Liver (tissue), 9 donors: ENCODE data around the gene TGDS. TPM values are rescaled to one million over a fixed set of nuclear protein-coding genes. Genes with fewer than 3 reads are reported as not detected.

Experiments
- DNase-seq: peaks from one replicate; pipeline ENCODE4 v3.0.0-alpha.2; 2017; ENCODE audit warnings: low spot score
- H3K27ac ChIP-seq, 2 donors: one replicate each; pipeline ENCODE4 v1.7.0; 2013; ENCODE audit warnings: inconsistent platforms in 2 of 2, low read length in 2 of 2, control low read depth in 1 of 2, low read depth in 1 of 2, mild to moderate bottlenecking in 1 of 2
- H3K27me3 ChIP-seq, 4 donors: one replicate each; pipeline versions ENCODE4 v1.6.1 to v1.7.0; 2013; ENCODE audit warnings: low read length in 3 of 4, inconsistent platforms in 1 of 4, mild to moderate bottlenecking in 1 of 4, moderate library complexity in 1 of 4; ENCODE audit not compliant: control insufficient read depth in 4 of 4, insufficient read depth in 4 of 4
- H3K36me3 ChIP-seq, 4 donors: one replicate each; pipeline versions ENCODE4 v1.6.1 to v1.7.0; 2013; ENCODE audit warnings: low read length in 3 of 4, mild to moderate bottlenecking in 3 of 4, low read depth in 1 of 4, moderate library complexity in 1 of 4; ENCODE audit not compliant: control insufficient read depth in 4 of 4, insufficient read depth in 3 of 4
- H3K4me1 ChIP-seq, 4 donors: one replicate each; pipeline versions ENCODE4 v1.6.1 to v1.7.0; 2013; ENCODE audit warnings: low read length in 3 of 4, mild to moderate bottlenecking in 3 of 4, moderate library complexity in 1 of 4; ENCODE audit not compliant: control insufficient read depth in 4 of 4, insufficient read depth in 4 of 4
- H3K4me3 ChIP-seq, 3 donors: one replicate each; pipeline versions ENCODE4 v1.6.1 to v1.7.0; 2013; ENCODE audit warnings: low read length in 3 of 3, control low read depth in 1 of 3, low read depth in 1 of 3, mild to moderate bottlenecking in 1 of 3
- H3K9ac ChIP-seq, 2 donors: one replicate each; pipeline ENCODE4 v1.7.0; 2013; ENCODE audit warnings: low read length in 2 of 2, mild to moderate bottlenecking in 2 of 2, moderate library complexity in 2 of 2, control low read depth in 1 of 2, low read depth in 1 of 2
- H3K9me3 ChIP-seq, 4 donors: one replicate each; pipeline versions ENCODE4 v1.6.1 to v1.7.0; 2013; ENCODE audit warnings: low read length in 3 of 4; ENCODE audit not compliant: control insufficient read depth in 4 of 4
- ATF3 ChIP-seq: IDR thresholded peaks from 2 replicates; pipeline ENCODE4 v1.6.1; 2016; ENCODE audit warnings: antibody characterized with exemption
- EGR1 ChIP-seq, 2 donors: IDR thresholded peaks; 2 replicates each; pipeline ENCODE4 v1.6.1; 2016 to 2018; ENCODE audit warnings: antibody characterized with exemption in 2 of 2, low read depth in 2 of 2
- FOXA1 ChIP-seq: IDR thresholded peaks from 2 replicates; pipeline ENCODE4 v1.6.1; 2016; ENCODE audit warnings: antibody characterized with exemption
- FOXA2 ChIP-seq: IDR thresholded peaks from 2 replicates; pipeline ENCODE4 v1.6.1; 2016; ENCODE audit warnings: antibody characterized with exemption
- GABPA ChIP-seq, 2 donors: IDR thresholded peaks in 1 of 2; conservative IDR thresholded peaks in 1 of 2; 2 replicates each; pipeline ENCODE4 v1.6.1; 2016; ENCODE audit warnings: antibody characterized with exemption in 2 of 2, mild to moderate bottlenecking in 1 of 2, moderate library complexity in 1 of 2
- HNF4A ChIP-seq, 2 donors: conservative IDR thresholded peaks; 2 replicates each; pipeline ENCODE4 v1.6.1; 2016; ENCODE audit warnings: antibody characterized with exemption in 2 of 2, mild to moderate bottlenecking in 2 of 2
- HNF4G ChIP-seq: IDR thresholded peaks from 2 replicates; pipeline ENCODE4 v1.6.1; 2016; ENCODE audit warnings: antibody characterized with exemption
- JUND ChIP-seq, 2 donors: IDR thresholded peaks; 2 replicates each; pipeline ENCODE4 v1.6.1; 2016; ENCODE audit warnings: antibody characterized with exemption in 2 of 2
- MAX ChIP-seq: IDR thresholded peaks from 2 replicates; pipeline ENCODE4 v1.6.1; 2016; ENCODE audit warnings: antibody characterized with exemption
- NR2F2 ChIP-seq: IDR thresholded peaks from 2 replicates; pipeline ENCODE4 v1.6.1; 2016; ENCODE audit warnings: antibody characterized with exemption
- RAD21 ChIP-seq, 2 donors: IDR thresholded peaks; 2 replicates each; pipeline ENCODE4 v1.6.1; 2016; ENCODE audit warnings: antibody characterized with exemption in 2 of 2, mild to moderate bottlenecking in 2 of 2
- REST ChIP-seq: IDR thresholded peaks from 2 replicates; pipeline ENCODE4 v1.6.1; 2016; ENCODE audit warnings: antibody characterized with exemption, mild to moderate bottlenecking
- RXRA ChIP-seq, 2 donors: IDR thresholded peaks; 2 replicates each; pipeline ENCODE4 v1.6.1; 2017 to 2018; ENCODE audit warnings: antibody characterized with exemption in 2 of 2, mild to moderate bottlenecking in 1 of 2
- YY1 ChIP-seq: IDR thresholded peaks from 2 replicates; pipeline ENCODE4 v1.6.1; 2016; ENCODE audit warnings: antibody characterized with exemption, mild to moderate bottlenecking
- ZBTB33 ChIP-seq: IDR thresholded peaks from 2 replicates; pipeline ENCODE4 v1.6.1; 2016; ENCODE audit warnings: antibody characterized with exemption
- WGBS: extraction: QIAGEN DNeasy Blood & Tissue Kit; methylation state at CpG from one replicate; pipeline ENCODE4 v1.1.7; 2013; 5-methylcytosine and 5-hydroxymethylcytosine counted together
- polyA plus RNA-seq, 2 donors: library from polyadenylated mRNA; stranded (reverse) in 1 of 2; unstranded in 1 of 2; fragments of 200-250 nt in 1 of 2; fragments of >200 nt in 1 of 2; fragmentation: Nextera tagmentation in 1 of 2; extraction: Ambion mirVana in 1 of 2; gene quantifications; one replicate each; pipeline versions ENCODE4 v1.2.1 to v1.2.3, GENCODE V29; 2013 to 2015
- total RNA-seq, 2 donors: library from RNA; depleted of rRNA; stranded (reverse); fragments of >200 nt; gene quantifications; one replicate each; pipeline ENCODE4 v1.2.3, GENCODE V29; 2014
- donor health status: healthy.
- donor health status: healthy.
- donor health status: healthy.
- donor health status: healthy.
- donor health status: healthy.

Gene TGDS
- total and polyA plus RNA-seq, 4 donors, result 5.7 to 11.4 (median 9.5) TPM

- TF ChIP-seq JUND (IDR thresholded peaks at IDR 0.05) (no peak), ATF3 (no peak), MAX (no peak), RAD21 (IDR thresholded peaks at IDR 0.05) (no peak), FOXA2 (no peak), RXRA (IDR thresholded peaks at IDR 0.05) (no peak), FOXA1 (no peak)
These were observed 36.5 kb upstream of the TGDS start (continued) for GRCh38 chr13:94632226-94632980.

- Histone ChIP-seq H3K27ac (no peak overlapping the region), H3K4me1 (no peaks in the 10 kb centered on the region), H3K9ac (no peak overlapping the region), H3K4me3 (no peak overlapping the region), H3K27me3 (no peaks in the 10 kb centered on the region), H3K36me3 (peaks cover 0 to 12% (median 6%) of the 10 kb centered on the region in 4 donors), H3K9me3 (no peaks in the 10 kb centered on the region)
- no peak for DNase-seq
- 90% methylated on average over 2 of the region's 2 CpGs for WGBS
- TF ChIP-seq GABPA (IDR thresholded peaks at IDR 0.05 in 1 of 2, conservative IDR thresholded peaks at IDR 0.05 in 1 of 2) (no peak), HNF4A (conservative IDR thresholded peaks at IDR 0.05) (no peak), ATF3 (no peak), HNF4G (no peak), YY1 (no peak), REST (no peak), ZBTB33 (no peak), FOXA2 (no peak), MAX (no peak), EGR1 (IDR thresholded peaks at IDR 0.05; ENCODE audit: low read depth in 2 of 2) (no peak), NR2F2 (no peak)
These were observed 34.9 kb upstream of the TGDS start for GRCh38 chr13:94630858-94631257.
